ENCODE data around the gene NKAIN2. TPM values are rescaled to one million over a fixed set of nuclear protein-coding genes. Genes with fewer than 3 reads are reported as not detected.
"Not testable (repeated sequence)": the region's sequence is repeated elsewhere in the genome, so short reads cannot be mapped to it uniquely, and the experiment has no call there.

Gene NKAIN2
- total RNA-seq, 4 donors from 2014 or later: 0.31 to 0.58 (median 0.39) TPM; not detected in 1

GRCh38 chr6:124684621-124685020 is 881.0 kb downstream of the NKAIN2 start:
- Histone ChIP-seq H3K36me3 (no peaks in the 10 kb centered on the region), H3K9me3 (no peaks in the 10 kb centered on the region), H3K4me1 (no peaks in the 10 kb centered on the region), H3K27ac (no peak overlapping the region), H3K4me3 (no peak overlapping the region), H3K27me3 (no peaks in the 10 kb centered on the region)
- ATAC-seq: no peak
- in situ Hi-C loops (cut with MboI; ENCODE audit: low sequenced_read_pairs in 4 of 4): no loop called here
- TF ChIP-seq POLR2A (IDR thresholded peaks at IDR 0.05) (no peak), CTCF (IDR thresholded peaks at IDR 0.05 in 4 of 5, conservative IDR thresholded peaks at IDR 0.05 in 1 of 5) (no peak)
- no peak for DNase-seq
- intact Hi-C loops (cut with DNase I; ENCODE audit: low total_unique reads): no loop called here

GRCh38 chr6:124688369-124688768 is 884.7 kb downstream of the NKAIN2 start:
- TF ChIP-seq POLR2A (IDR thresholded peaks at IDR 0.05): no peak
- TF ChIP-seq CTCF (IDR thresholded peaks at IDR 0.05 in 4 of 5, conservative IDR thresholded peaks at IDR 0.05 in 1 of 5): no peak
- Histone ChIP-seq H3K27ac (no peak overlapping the region), H3K4me1 (no peaks in the 10 kb centered on the region), H3K36me3 (no peaks in the 10 kb centered on the region), H3K9me3 (no peaks in the 10 kb centered on the region), H3K27me3 (no peaks in the 10 kb centered on the region), H3K4me3 (no peak overlapping the region)
- ATAC-seq: no peak
- no peak for DNase-seq
- in situ Hi-C loops (cut with MboI; ENCODE audit: low sequenced_read_pairs in 4 of 4) (no loop called here), intact Hi-C loops (cut with DNase I; ENCODE audit: low total_unique reads) (no loop called here)

- no peak for ATAC-seq
- no peak overlapping the region for H3K4me3 ChIP-seq
These were observed 890.6 kb downstream of the NKAIN2 start for GRCh38 chr6:124694139-124694705.

GRCh38 chr6:124699038-124699437 is 895.4 kb downstream of the NKAIN2 start:
- ATAC-seq (no peak), DNase-seq (no peak)
- Histone ChIP-seq H3K27ac (no peak overlapping the region), H3K9me3 (no peaks in the 10 kb centered on the region), H3K4me1 (no peaks in the 10 kb centered on the region), H3K4me3 (no peak overlapping the region), H3K27me3 (no peaks in the 10 kb centered on the region), H3K36me3 (no peaks in the 10 kb centered on the region)
- in situ Hi-C loops (cut with MboI; ENCODE audit: low sequenced_read_pairs in 4 of 4): loop anchor here in 1 of 4 donors (5.0 kb wide), 1 partner anchor 367 kb away; no protein-coding TSS in a partner anchor
- no peak for TF ChIP-seq CTCF (IDR thresholded peaks at IDR 0.05 in 4 of 5, conservative IDR thresholded peaks at IDR 0.05 in 1 of 5)
- TF ChIP-seq POLR2A (IDR thresholded peaks at IDR 0.05): no peak
- intact Hi-C loops (cut with DNase I; ENCODE audit: low total_unique reads): no loop called here

More at GRCh38 chr6:124694139-124694705, 890.6 kb downstream of the NKAIN2 start:
- in situ Hi-C loops (cut with MboI; ENCODE audit: low sequenced_read_pairs in 4 of 4) (no loop called here), intact Hi-C loops (cut with DNase I; ENCODE audit: low total_unique reads) (no loop called here)
- Histone ChIP-seq H3K27me3 (no peaks in the 10 kb centered on the region), H3K36me3 (no peaks in the 10 kb centered on the region), H3K9me3 (no peaks in the 10 kb centered on the region), H3K4me1 (no peaks in the 10 kb centered on the region), H3K27ac (no peak overlapping the region)
- no peak for DNase-seq
- TF ChIP-seq POLR2A (IDR thresholded peaks at IDR 0.05) (no peak), CTCF (IDR thresholded peaks at IDR 0.05 in 4 of 5, conservative IDR thresholded peaks at IDR 0.05 in 1 of 5) (no peak)

GRCh38 chr6:124703541-124703940 is 899.9 kb downstream of the NKAIN2 start:
- no peak for TF ChIP-seq CTCF (IDR thresholded peaks at IDR 0.05 in 4 of 5, conservative IDR thresholded peaks at IDR 0.05 in 1 of 5)
- no peak for TF ChIP-seq POLR2A (IDR thresholded peaks at IDR 0.05)
- DNase-seq: no peak
- Histone ChIP-seq H3K4me1 (no peaks in the 10 kb centered on the region), H3K9me3 (no peaks in the 10 kb centered on the region), H3K4me3 (no peak overlapping the region), H3K36me3 (no peaks in the 10 kb centered on the region), H3K27me3 (no peaks in the 10 kb centered on the region), H3K27ac (no peak overlapping the region)
- intact Hi-C loops (cut with DNase I; ENCODE audit: low total_unique reads) (no loop called here), in situ Hi-C loops (cut with MboI; ENCODE audit: low sequenced_read_pairs in 4 of 4) (no loop called here)
- no peak for ATAC-seq

GRCh38 chr6:124712532-124712931 is 908.9 kb downstream of the NKAIN2 start:
- DNase-seq; intact Hi-C loops (cut with DNase I; ENCODE audit: low total_unique reads); in situ Hi-C loops (cut with MboI; ENCODE audit: low sequenced_read_pairs in 4 of 4); ATAC-seq; H3K4me3 ChIP-seq; H3K27me3 ChIP-seq; H3K27ac ChIP-seq; H3K9me3 ChIP-seq; H3K36me3 ChIP-seq; H3K4me1 ChIP-seq: not testable (repeated sequence)
